Pancreas (tissue), 10 donors: ENCODE measurements around the gene CFAP69. TPM values are rescaled to one million over a fixed set of nuclear protein-coding genes. Genes with fewer than 3 reads are reported as not detected.

Experiments used
- ATAC-seq, 4 donors: fragments of 200-7000 bp; cut with Tn5 transposase; one replicate each; pipeline versions ENCODE4 v1.8.0 to v1.9.1; 2020; ENCODE audit warnings: mild to moderate bottlenecking in 4 of 4, moderate library complexity in 4 of 4
- DNase-seq, 6 donors: peaks; one replicate each; pipeline ENCODE4 v3.0.0-alpha.2; 2020
- FAIRE-seq: peaks from 2 replicates; lab custom pipeline; 2012; peaks lifted over from hg19 to GRCh38; lab: Jason Lieb, UNC
- H3K27ac ChIP-seq, 4 donors: fragments of 200-600 bp; sonication (generic); 1 replicate in 3 of 4; 2 replicates in 1 of 4; pipeline versions ENCODE4 v1.5.0 to v1.8.0; 2020
- H3K27me3 ChIP-seq, 4 donors: fragments of 200-600 bp; one replicate each; pipeline ENCODE4 v1.8.0; 2021
- H3K36me3 ChIP-seq, 3 donors: fragments of 200-600 bp; sonication (generic) in 1 of 3; one replicate each; pipeline versions ENCODE4 v1.5.0 to v1.8.0; 2020 to 2021
- H3K4me1 ChIP-seq, 3 donors: fragments of 200-600 bp; one replicate each; pipeline ENCODE4 v1.8.0; 2021
- H3K4me3 ChIP-seq, 4 donors: fragments of 200-600 bp; sonication (generic) in 2 of 4; one replicate each; pipeline versions ENCODE4 v1.5.0 to v1.8.0; 2020 to 2021
- H3K9me3 ChIP-seq, 4 donors: fragments of 200-600 bp; one replicate each; pipeline ENCODE4 v1.8.0; 2021
- WGBS, 2 donors: extraction: QIAGEN DNeasy Blood & Tissue Kit; methylation state at CpG; one replicate each; pipeline ENCODE4 v1.1.7; 2013; 5-methylcytosine and 5-hydroxymethylcytosine counted together
- intact Hi-C, 3 donors: fragments of 100-400 bp; cut with DNase I; formaldehyde crosslinking; loops; one replicate each; pipeline versions ENCODE4 v1.11.1 to v1.14.2; 2022
- polyA plus RNA-seq, 2 donors: library from polyadenylated mRNA; stranded (reverse); fragments of 200-250 nt; gene quantifications; one replicate each; pipeline ENCODE4 v1.2.3, GENCODE V29; 2013
- total RNA-seq, 6 donors: library from RNA; stranded (reverse); fragmentation: NEBNext Ultra II Directional in 4 of 6; extraction: Animal tissue kit (Norgen Biotek cat#: 25700) in 4 of 6; gene quantifications; one replicate each; pipeline versions ENCODE4 v1.2.1 to v1.2.4, GENCODE V29; 2021 to 2023
- TF ChIP-seq, protein P1 (sequence below), 4 donors: fragments of 200-600 bp; sonication (generic) in 3 of 4; IDR thresholded peaks; one replicate each; pipeline versions ENCODE4 v1.5.0 to v1.8.0; 2021; ENCODE audit warnings: antibody characterized with exemption in 4 of 4
- donor health status: healthy with polysubstance abuse.
- donor health status: DM: no; HTN: no; CAD: no; lungs with moderate emphysema.
- donor health status: DM: no; HTN: no; CAD: no.
- donor health status: control.
- donor health status: control.
- donor health status: Bipolar disorder and iron deficiency.
- donor health status: DM: yes; HTN: yes; CAD: no.
- donor health status: DM: no; HTN: no; CAD: no.
- donor health status: DM: no; HTN: no; CAD: no.
- donor health status: DM: yes; HTN: yes; CAD: no.

The CFAP69 gene
- total and polyA plus RNA-seq, 8 donors = 2.6 to 12.8 (median 4.1) TPM

DNA sequence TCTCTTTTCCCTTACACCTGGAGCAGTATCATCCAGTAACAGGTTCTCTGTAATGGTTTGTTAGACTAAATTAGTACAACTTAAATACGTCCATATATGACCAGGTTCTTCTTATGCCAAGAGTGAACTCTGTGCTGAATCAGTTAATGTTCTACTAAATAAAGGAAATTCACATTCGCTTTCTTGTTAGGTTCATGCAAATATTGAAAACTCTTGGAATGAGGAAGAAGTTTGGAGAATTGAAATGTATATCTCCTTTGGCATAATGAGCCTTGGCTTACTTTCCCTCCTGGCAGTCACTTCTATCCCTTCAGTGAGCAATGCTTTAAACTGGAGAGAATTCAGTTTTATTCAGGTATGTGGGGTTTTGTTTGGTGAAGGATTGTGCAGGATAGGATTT lies 15.3 kb upstream of the CFAP69 start:
- Histone ChIP-seq H3K4me3 (no peak overlapping the region), H3K27me3 (no peaks in the 10 kb centered on the region), H3K4me1 (peaks cover 0 to 23% (median 20%) of the 10 kb centered on the region in 3 donors), H3K27ac (peak overlapping the region in 2 of 4 donors; percentile 7 to 27), H3K9me3 (no peaks in the 10 kb centered on the region), H3K36me3 (no peaks in the 10 kb centered on the region)
- DNase-seq (no peak), ATAC-seq (peak in 3 of 4 donors; percentile 62 to 75 (median 69)), FAIRE-seq (no peak)
- TF ChIP-seq, protein P1, sequence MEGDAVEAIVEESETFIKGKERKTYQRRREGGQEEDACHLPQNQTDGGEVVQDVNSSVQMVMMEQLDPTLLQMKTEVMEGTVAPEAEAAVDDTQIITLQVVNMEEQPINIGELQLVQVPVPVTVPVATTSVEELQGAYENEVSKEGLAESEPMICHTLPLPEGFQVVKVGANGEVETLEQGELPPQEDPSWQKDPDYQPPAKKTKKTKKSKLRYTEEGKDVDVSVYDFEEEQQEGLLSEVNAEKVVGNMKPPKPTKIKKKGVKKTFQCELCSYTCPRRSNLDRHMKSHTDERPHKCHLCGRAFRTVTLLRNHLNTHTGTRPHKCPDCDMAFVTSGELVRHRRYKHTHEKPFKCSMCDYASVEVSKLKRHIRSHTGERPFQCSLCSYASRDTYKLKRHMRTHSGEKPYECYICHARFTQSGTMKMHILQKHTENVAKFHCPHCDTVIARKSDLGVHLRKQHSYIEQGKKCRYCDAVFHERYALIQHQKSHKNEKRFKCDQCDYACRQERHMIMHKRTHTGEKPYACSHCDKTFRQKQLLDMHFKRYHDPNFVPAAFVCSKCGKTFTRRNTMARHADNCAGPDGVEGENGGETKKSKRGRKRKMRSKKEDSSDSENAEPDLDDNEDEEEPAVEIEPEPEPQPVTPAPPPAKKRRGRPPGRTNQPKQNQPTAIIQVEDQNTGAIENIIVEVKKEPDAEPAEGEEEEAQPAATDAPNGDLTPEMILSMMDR (IDR thresholded peaks at IDR 0.05) = no peak
- 31 to 51% methylated on average over 2 of the region's 2 CpGs for WGBS, 2 donors
- intact Hi-C loops = no loop called here

DNA sequence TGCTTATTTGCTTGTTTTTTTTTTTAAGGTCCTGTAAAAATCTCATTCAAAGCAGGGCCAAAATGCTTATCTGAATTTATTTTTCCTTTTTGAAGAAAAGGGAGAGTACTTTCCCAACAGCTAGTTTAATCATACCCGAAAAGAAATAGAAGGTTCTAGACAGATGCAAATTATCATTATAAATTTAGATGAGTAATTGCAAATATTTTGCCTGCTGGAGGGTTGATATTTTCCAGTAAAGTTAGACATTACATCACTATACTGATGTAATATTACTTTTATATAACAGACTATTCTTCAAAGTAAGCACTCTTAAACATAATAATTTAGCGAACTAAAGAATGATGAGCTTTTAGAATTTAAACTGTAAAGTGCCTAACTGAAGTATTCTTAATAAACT lies 14.1 kb upstream of the CFAP69 start:
- DNase-seq (no peak), ATAC-seq (peak in 3 of 4 donors; percentile 28 to 49 (median 33)), FAIRE-seq (peak; percentile 23)
- Histone ChIP-seq H3K9me3 (no peaks in the 10 kb centered on the region), H3K36me3 (no peaks in the 10 kb centered on the region), H3K4me1 (peaks cover 0 to 23% (median 20%) of the 10 kb centered on the region in 3 donors), H3K27ac (no peak overlapping the region), H3K4me3 (no peak overlapping the region), H3K27me3 (no peaks in the 10 kb centered on the region)
- TF ChIP-seq, protein P1 (IDR thresholded peaks at IDR 0.05) = no peak
- intact Hi-C loops = no loop called here
- 83 to 86% methylated on average over 2 of the region's 2 CpGs for WGBS, 2 donors

DNA sequence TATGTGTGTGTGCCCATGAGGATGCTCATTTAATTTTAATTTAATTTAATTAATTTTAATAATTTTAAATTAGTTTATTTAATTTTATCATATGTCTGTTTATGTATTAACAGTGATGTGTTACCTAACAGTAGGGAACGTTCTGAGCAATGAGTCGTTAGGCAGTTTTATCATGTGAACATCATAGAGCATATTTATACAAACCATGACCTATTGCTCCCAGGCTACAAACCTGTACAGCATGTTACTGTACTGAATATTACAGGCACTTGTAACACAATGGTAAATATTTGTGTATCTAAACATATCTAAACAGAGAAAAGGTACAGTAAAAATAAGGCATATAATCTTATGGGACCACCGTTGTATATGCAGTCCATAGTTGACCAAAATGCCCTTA lies 13.7 kb upstream of the CFAP69 start:
- intact Hi-C loops = no loop called here
- TF ChIP-seq, protein P1 (IDR thresholded peaks at IDR 0.05) = no peak
- Histone ChIP-seq H3K36me3 (no peaks in the 10 kb centered on the region), H3K4me1 (peaks cover 0 to 23% (median 20%) of the 10 kb centered on the region in 3 donors), H3K27me3 (no peaks in the 10 kb centered on the region), H3K4me3 (no peak overlapping the region), H3K9me3 (no peaks in the 10 kb centered on the region), H3K27ac (no peak overlapping the region)
- ATAC-seq = peak; percentile 39 to 90 (median 75)
- WGBS, 2 donors = 38 to 39% methylated on average over 3 of the region's 3 CpGs
- DNase-seq = no peak
- peak; percentile 47 for FAIRE-seq

DNA sequence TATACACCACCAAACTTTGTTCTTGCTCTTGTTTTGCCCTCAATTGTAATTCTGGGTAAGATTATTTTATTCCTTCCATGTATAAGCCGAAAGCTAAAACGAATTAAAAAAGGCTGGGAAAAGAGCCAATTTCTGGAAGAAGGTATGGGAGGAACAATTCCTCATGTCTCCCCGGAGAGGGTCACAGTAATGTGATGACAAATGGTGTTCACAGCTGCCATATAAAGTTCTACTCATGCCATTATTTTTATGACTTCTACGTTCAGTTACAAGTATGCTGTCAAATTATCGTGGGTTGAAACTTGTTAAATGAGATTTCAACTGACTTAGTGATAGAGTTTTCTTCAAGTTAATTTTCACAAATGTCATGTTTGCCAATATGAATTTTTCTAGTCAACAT lies 12.5 kb upstream of the CFAP69 start:
- H3K36me3 ChIP-seq = no peaks in the 10 kb centered on the region
- intact Hi-C loops = no loop called here
- no peak overlapping the region for H3K27ac ChIP-seq
- no peaks in the 10 kb centered on the region for H3K27me3 ChIP-seq
- H3K4me3 ChIP-seq = no peak overlapping the region
- FAIRE-seq = no peak
- TF ChIP-seq, protein P1 (IDR thresholded peaks at IDR 0.05) = no peak
- peaks cover 0 to 23% (median 20%) of the 10 kb centered on the region in 3 donors for H3K4me1 ChIP-seq
- no peak for DNase-seq
- 44 to 79% methylated on average over 5 of the region's 5 CpGs for WGBS, 2 donors
- H3K9me3 ChIP-seq = no peaks in the 10 kb centered on the region
- no peak for ATAC-seq

DNA sequence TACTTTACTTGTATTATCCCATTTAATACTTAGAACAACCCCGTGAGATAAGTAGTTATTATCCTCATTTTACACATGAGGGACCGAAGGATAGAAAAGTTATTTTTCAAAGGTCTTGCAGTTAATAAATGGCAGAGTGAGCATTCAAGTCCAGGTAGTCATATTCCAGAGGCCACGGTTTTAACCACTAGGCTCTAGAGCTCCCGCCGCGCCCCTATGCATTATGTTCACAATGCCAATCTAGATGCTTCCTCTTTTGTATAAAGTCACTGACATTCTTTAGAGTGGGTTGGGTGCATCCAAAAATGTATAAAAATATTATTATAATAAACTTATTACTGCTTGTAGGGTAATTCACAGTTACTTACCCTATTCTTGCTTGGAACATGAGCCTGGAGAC lies 11.4 kb upstream of the CFAP69 start:
- FAIRE-seq = no peak

More for the DNA sequence above, 11.4 kb upstream of the CFAP69 start:
- H3K27me3 ChIP-seq = no peaks in the 10 kb centered on the region
- H3K4me3 ChIP-seq = no peak overlapping the region
- H3K4me1 ChIP-seq = peaks cover 0 to 23% (median 20%) of the 10 kb centered on the region in 3 donors
- TF ChIP-seq, protein P1 (IDR thresholded peaks at IDR 0.05) = no peak
- ATAC-seq (no peak), DNase-seq (no peak)
- no peak overlapping the region for H3K27ac ChIP-seq
- H3K9me3 ChIP-seq = no peaks in the 10 kb centered on the region
- intact Hi-C loops = no loop called here
- WGBS, 2 donors = 95 to 97% methylated on average over 6 of the region's 6 CpGs
- no peaks in the 10 kb centered on the region for H3K36me3 ChIP-seq
